ENCODE results near the gene NES. TPM values are rescaled to one million over a fixed set of nuclear protein-coding genes. Genes with fewer than 3 reads are reported as not detected.
A peak's percentile ranks its signal among the peaks of the same experiment; 100 is the strongest.

The NES gene
- total RNA-seq, 4 donors from 2014 or later: 59.9 to 65.3 (median 63.9) TPM

DNA sequence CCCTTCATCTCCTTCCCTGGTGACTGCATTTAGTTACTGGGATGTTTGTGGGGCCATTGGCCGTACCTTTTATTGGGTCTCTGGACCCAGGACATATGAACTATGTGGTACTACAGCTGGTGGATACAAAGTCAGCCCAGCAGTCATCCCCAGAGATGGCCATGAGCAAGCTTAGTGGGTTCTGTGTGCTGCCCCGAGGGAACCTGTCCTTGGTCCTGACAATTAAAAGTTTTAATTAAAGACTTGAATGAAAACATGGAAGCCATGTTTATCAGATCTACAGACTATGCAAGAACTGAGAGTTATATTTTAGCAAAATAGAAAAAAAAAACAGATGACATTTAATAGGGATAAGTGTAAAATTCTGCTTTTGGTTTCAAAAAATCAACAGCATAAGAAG is 2.8 kb upstream of the NES start:
- DNase-seq (ENCODE audit: low spot score in 2 of 2): no peak
- 46 to 60% methylated on average over 2 of the region's 2 CpGs for WGBS, 2 donors

GRCh38 chr1:156677616-156678596 is 699 bp upstream of the NES start:
- H3K36me3 ChIP-seq: peaks cover 0 to 19% (median 0%) of the 10 kb centered on the region in 3 donors
- no peaks in the 10 kb centered on the region for H3K9me3 ChIP-seq
- DNase-seq (ENCODE audit: low spot score in 2 of 2): peak in 1 of 2 donors; percentile 54
- H3K4me3 ChIP-seq: peak overlapping the region; percentile 42 to 88 (median 56)
- peaks cover 0 to 9% of the 10 kb centered on the region in 2 donors for H3K27me3 ChIP-seq
- WGBS, 2 donors: 1 to 2% methylated on average over 22 of the region's 22 CpGs
- TF ChIP-seq POLR2A (IDR thresholded peaks at IDR 0.05) (no peak), EP300 (IDR thresholded peaks at IDR 0.05) (peak; percentile 23 to 48)
- TF ChIP-seq, protein P1, sequence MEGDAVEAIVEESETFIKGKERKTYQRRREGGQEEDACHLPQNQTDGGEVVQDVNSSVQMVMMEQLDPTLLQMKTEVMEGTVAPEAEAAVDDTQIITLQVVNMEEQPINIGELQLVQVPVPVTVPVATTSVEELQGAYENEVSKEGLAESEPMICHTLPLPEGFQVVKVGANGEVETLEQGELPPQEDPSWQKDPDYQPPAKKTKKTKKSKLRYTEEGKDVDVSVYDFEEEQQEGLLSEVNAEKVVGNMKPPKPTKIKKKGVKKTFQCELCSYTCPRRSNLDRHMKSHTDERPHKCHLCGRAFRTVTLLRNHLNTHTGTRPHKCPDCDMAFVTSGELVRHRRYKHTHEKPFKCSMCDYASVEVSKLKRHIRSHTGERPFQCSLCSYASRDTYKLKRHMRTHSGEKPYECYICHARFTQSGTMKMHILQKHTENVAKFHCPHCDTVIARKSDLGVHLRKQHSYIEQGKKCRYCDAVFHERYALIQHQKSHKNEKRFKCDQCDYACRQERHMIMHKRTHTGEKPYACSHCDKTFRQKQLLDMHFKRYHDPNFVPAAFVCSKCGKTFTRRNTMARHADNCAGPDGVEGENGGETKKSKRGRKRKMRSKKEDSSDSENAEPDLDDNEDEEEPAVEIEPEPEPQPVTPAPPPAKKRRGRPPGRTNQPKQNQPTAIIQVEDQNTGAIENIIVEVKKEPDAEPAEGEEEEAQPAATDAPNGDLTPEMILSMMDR (IDR thresholded peaks at IDR 0.05): peak; percentile 72 to 97 (median 87)
- H3K4me1 ChIP-seq: peaks cover 0 to 54% (median 16%) of the 10 kb centered on the region in 4 donors
- peak overlapping the region; percentile 23 to 92 (median 82) for H3K27ac ChIP-seq

More for the DNA sequence above, 2.8 kb upstream of the NES start:
- no peak overlapping the region for H3K27ac ChIP-seq
- peaks cover 0 to 9% of the 10 kb centered on the region in 2 donors for H3K27me3 ChIP-seq
- H3K36me3 ChIP-seq: peaks cover 0 to 3% (median 0%) of the 10 kb centered on the region in 3 donors
- no peaks in the 10 kb centered on the region for H3K9me3 ChIP-seq
- H3K4me1 ChIP-seq: peaks cover 0 to 33% (median 8%) of the 10 kb centered on the region in 4 donors
- H3K4me3 ChIP-seq: no peak overlapping the region
- no peak for TF ChIP-seq POLR2A (IDR thresholded peaks at IDR 0.05)
- no peak for TF ChIP-seq EP300 (IDR thresholded peaks at IDR 0.05)
- TF ChIP-seq, protein P1 (IDR thresholded peaks at IDR 0.05): no peak

GRCh38 chr1:156676114-156676819 is 940 bp downstream of the NES start:
- WGBS, 2 donors: 6 to 16% methylated on average over 33 to 36 of the region's 49 CpGs
- H3K36me3 ChIP-seq: peaks cover 0 to 32% (median 0%) of the 10 kb centered on the region in 3 donors
- no peak for TF ChIP-seq POLR2A (IDR thresholded peaks at IDR 0.05)
- H3K27me3 ChIP-seq: peaks cover 0 to 9% of the 10 kb centered on the region in 2 donors
- no peaks in the 10 kb centered on the region for H3K9me3 ChIP-seq
- no peak for DNase-seq (ENCODE audit: low spot score in 2 of 2)
- peak overlapping the region; percentile 36 to 68 (median 42) for H3K4me3 ChIP-seq
- H3K4me1 ChIP-seq: peaks cover 0 to 55% (median 16%) of the 10 kb centered on the region in 4 donors
- H3K27ac ChIP-seq: peak overlapping the region; percentile 23 to 92 (median 82)

- Histone ChIP-seq H3K27ac (peak overlapping the region; percentile 23 to 92 (median 82)), H3K27me3 (peaks cover 0 to 9% of the 10 kb centered on the region in 2 donors), H3K4me3 (peak overlapping the region; percentile 36 to 68 (median 42)), H3K4me1 (peaks cover 0 to 63% (median 20%) of the 10 kb centered on the region in 4 donors), H3K36me3 (peaks cover 0 to 32% (median 0%) of the 10 kb centered on the region in 3 donors), H3K9me3 (no peaks in the 10 kb centered on the region)
- no peak for DNase-seq (ENCODE audit: low spot score in 2 of 2)
- TF ChIP-seq EP300 (IDR thresholded peaks at IDR 0.05) (no peak), POLR2A (IDR thresholded peaks at IDR 0.05) (no peak)
- TF ChIP-seq, protein P1 (IDR thresholded peaks at IDR 0.05): no peak
- 42 to 51% methylated on average over 16 to 18 of the region's 18 CpGs for WGBS, 2 donors
Measured at GRCh38 chr1:156675210-156676113, 1.7 kb downstream of the NES start.

All from tibial nerve (tissue), 4 donors.